ENCODE data around the gene MCF2L.

MCF2L gene

GRCh38 chr13:112998521-112999280 lies 29.7 kb downstream of the MCF2L start:
- DNase-seq: no peak

DNA sequence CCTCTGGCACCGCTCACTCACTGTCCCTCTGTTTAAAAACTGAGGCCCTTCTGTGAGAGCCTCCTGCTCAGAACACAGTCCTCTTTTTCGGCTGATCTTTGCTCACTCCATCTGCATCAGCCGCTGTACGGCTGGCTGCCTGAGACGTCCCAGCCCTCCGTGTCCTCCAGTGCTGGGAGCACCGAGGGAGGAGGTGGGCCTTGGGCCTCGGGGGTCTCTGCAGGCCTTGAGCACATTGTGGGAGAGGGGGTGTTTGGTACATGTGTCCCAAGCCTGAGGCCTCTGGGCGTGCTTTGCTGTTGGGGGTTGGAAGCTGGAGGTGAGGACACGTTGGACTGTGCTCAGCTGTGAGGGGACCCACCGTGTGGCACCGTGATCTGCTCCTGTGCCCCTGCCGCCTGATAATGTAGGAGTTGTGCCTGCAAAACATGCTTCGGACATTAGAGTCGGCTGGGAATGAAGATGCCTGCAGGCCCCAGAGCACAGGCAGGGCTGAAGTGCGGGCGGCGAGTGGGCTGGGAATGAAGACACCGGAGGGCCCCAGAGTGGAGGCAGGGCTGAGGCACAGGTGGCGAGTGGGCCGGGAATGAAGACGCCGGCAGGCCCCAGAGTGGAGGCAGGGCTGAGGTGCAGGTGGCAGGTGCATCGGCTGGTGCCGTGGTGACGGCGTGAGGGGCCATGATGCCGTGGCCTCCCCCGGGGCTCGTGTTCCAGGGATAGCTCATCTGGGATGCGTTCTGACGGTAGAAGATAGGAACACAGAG lies 30.6 kb downstream of the MCF2L start:
- no peak for DNase-seq

- DNase-seq: no peak
These were observed 31.6 kb downstream of the MCF2L start for GRCh38 chr13:113000575-113000974.

GRCh38 chr13:113001241-113002140 lies 32.5 kb downstream of the MCF2L start:
- DNase-seq: no peak

- DNase-seq: no peak
These were observed 33.3 kb downstream of the MCF2L start for GRCh38 chr13:113002206-113002912.

DNA sequence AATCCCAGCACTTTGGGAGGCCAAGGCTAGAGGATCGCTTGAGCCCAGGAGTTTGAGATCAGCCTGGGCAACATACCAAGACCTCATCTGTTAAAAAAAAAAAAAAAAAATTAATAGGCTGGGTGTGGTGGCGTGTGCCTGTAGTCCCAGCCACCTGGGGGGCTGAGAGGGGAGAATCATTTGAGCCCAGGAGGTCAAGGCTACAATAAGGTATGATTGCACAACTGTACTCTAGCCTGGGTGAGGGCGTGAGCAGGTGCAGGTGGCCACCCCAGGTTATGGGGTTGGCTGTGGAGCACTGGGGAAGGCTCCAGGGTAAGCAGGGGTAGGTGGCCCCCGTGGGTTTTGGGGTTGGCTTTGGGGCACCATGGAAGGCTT lies 33.9 kb downstream of the MCF2L start:
- no peak for DNase-seq

DNA sequence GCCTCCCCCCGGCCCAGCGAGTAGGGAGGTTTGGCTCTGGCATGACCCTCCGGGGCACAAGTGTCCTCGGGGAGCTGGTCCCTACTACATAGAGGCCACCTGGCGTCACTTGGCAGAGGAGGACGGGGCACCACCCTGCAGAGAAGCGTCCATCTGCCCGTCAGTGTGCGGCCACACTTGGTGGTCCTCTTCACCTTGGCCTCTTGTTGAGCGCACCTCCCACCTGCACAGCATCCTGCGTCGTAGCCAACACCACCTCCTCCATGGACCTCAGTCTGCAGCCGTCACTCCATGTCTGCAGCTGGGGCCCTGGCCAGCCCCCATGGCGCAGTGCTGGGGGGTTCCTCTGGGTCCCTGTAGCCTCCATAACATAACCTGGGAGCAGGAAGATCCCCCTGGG lies 35.1 kb downstream of the MCF2L start:
- DNase-seq: no peak

DNA sequence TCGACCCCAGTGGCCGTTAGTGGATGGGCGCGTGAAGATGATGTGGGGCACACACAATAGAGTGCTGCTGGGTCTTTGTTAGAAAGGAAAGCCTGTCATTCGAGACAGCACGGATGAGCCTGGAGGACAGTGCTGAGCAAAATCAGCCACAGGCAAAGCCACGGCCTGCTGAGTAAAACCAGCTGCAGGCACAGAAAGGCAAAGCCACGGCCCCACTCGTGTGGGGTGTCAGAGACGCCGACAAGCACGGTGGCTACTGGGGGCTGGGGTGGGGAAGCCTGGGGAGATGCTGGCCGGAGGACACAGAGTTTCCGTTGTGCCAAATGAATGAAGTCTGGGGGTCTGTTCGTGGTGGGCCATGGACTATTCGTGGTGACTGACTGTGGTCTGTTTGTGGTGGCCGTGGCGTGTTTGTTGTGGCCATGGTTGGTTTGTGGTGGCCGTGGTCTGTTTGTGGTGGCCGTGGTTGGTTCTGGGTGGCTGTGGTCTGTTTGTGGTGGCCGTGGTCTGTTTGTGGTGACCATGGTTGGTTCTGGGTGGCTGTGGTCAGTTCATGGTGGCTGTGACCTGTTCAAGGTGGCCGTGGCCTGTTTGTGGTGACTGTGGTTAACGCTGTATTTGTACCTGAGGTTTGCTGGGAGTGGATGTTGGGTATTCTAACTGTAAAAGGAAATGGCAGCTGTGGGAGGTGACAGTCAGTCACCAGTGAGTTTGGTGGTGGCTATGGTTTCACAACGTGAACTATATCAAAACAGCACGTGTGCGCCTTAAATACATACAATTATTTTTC lies 36.3 kb downstream of the MCF2L start:
- DNase-seq: peak; percentile 13 to 39

DNA sequence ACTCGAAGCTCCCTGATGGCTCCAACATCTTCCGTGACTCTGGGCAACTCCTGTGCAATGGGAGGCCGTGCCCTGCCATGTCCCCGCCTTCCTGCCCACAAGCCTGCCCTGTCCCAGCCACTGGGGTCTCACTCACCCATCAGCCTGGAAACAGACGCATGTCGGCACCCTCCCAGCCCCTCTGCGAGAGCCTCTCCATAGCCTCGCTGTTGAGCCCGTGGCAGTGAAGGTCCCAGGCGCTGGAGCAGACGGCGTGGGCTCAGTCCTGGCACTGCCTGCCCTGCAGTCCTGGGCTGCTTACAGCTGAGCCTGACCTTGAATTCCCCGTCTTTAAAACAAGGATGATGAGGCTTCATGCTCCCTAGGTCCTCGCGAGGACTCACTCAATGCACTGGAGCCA lies 37.0 kb downstream of the MCF2L start:
- no peak for DNase-seq

DNA sequence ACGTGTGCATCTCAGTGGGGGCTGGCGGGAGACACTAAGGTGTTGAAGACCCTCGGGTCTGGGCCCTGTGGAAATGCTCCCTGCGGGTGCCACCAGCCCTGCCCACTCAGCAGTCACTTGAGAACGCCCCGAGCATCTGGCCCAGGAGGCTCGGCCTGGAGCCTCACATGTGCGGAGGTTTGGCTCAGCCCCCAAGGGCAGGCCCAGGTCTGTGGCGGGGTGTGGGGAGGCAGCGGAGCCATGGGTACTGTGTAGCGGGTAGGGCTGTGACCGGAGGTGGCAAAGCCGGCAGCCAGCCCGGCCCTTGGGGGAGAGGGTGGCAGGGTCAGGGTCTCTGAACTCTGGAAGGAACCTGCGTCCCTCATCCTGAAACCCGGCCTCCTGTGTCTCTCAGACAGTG lies 37.6 kb downstream of the MCF2L start:
- DNase-seq: no peak

- DNase-seq: no peak
These were observed 39.8 kb downstream of the MCF2L start for GRCh38 chr13:113008851-113009250.

- DNase-seq: no peak
These were observed 40.9 kb downstream of the MCF2L start for GRCh38 chr13:113009743-113010509.

GRCh38 chr13:113010510-113010865 lies 41.5 kb downstream of the MCF2L start:
- no peak for DNase-seq

- DNase-seq: no peak
These were observed 44.3 kb downstream of the MCF2L start for GRCh38 chr13:113013303-113013702.

DNA sequence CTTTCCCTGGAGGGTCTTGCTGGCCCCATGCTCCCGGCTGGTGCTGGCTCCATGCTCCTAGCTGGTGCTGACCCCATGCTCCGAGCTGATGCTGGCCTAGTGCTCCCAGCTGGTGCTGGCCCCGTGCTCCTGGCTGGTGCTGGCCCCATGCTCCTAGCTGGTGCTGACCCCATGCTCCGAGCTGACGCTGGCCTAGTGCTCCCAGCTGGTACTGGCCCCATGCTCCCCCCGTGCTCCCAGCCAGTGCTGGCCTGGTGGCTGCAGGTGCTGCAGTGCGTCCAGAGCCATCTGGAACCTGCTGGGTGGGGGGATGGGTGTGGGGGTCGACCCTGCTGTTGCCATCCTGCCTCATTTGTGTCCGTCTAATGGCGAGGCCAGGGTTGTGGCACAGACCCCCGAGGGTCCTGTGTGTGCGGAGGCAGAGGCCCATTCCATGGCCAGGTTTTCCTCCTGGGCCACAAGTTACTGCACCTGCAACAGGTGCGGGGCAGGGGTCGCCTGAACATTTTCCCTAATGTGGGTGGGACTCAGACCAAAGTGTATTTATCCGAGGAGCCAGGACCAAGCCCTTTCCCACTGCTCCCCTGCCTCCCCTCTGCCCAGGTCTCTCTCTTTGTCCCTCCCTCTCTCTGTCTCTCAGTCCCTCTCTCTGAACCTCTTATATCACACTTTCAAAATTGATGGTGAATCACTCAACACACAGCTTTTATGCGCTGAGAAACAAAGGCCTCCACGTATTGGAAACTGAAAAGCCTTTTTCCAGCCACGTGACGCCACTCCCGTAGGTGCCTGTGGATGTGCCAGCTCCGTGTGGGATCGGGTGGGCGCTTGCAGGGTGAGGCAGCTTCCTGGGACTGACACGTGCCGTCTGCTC lies 45.1 kb downstream of the MCF2L start:
- no peak for DNase-seq

- no peak for DNase-seq
These were observed 46.0 kb downstream of the MCF2L start for GRCh38 chr13:113014752-113015745.

GRCh38 chr13:113015826-113016525 lies 47.0 kb downstream of the MCF2L start:
- no peak for DNase-seq

Data from CD4-positive, alpha-beta T cell treated with Interferon alpha-2 for 1 hour (primary cell).